PC-3 (cell line): ENCODE measurements around the gene FUT6. TPM values are rescaled to one million over a fixed set of nuclear protein-coding genes. Genes with fewer than 3 reads are reported as not detected.
A peak's percentile ranks its signal among the peaks of the same experiment; 100 is the strongest.

Source experiments
- ATAC-seq: fragments of 200-7000 bp; cut with Tn5 transposase; 2 replicates; pipeline ENCODE4 v1.9.1; 2020; ENCODE audit warnings: mild to moderate bottlenecking, moderate library complexity
- BruUV-seq: library from RNA; stranded (reverse); fragments of 400-500 nt; replicated peaks from 2 replicates; lab custom pipeline; 2021; lab: Mats Ljungman, UMichigan
- CTCF ChIA-PET: fragments of 300-600 bp; sonication (Branson Sonifier 250); formaldehyde crosslinking; loops from one replicate; lab custom pipeline; 2022; ENCODE audit warnings: antibody characterized with exemption; lab: Charles Lee
- POLR2A ChIA-PET: fragments of 300-600 bp; sonication (Branson Sonifier 250); formaldehyde crosslinking; loops from one replicate; lab custom pipeline; 2022; ENCODE audit warnings: antibody characterized with exemption; ENCODE audit not compliant: unreplicated experiment; lab: Charles Lee
- DNase-seq: peaks from one replicate; pipeline ENCODE4 v3.0.0-alpha.2; 2015
- H2AFZ ChIP-seq: fragments of 300-600 bp; sonication (generic); 2 replicates; pipeline ENCODE4 v1.6.0; 2016; ENCODE audit warnings: antibody characterized with exemption, low read length
- H3F3A ChIP-seq: fragments of 300-600 bp; sonication (generic); one replicate; pipeline ENCODE4 v1.6.0; 2017; ENCODE audit warnings: antibody characterized with exemption, low read length, control low read depth, mild to moderate bottlenecking; ENCODE audit not compliant: unreplicated experiment
- H3K27ac ChIP-seq: fragments of 300-600 bp; sonication (generic); 2 replicates; pipeline ENCODE4 v1.5.1; 2016; ENCODE audit warnings: mild to moderate bottlenecking, low read length
- H3K27me3 ChIP-seq: fragments of 300-600 bp; sonication (generic); 2 replicates; pipeline ENCODE4 v1.6.1; 2016; ENCODE audit warnings: low read length, mixed read lengths
- H3K36me3 ChIP-seq: fragments of 300-600 bp; sonication (generic); 2 replicates; pipeline ENCODE4 v1.6.1; 2016; ENCODE audit warnings: low read depth, mixed run types, low read length, mixed read lengths
- H3K4me1 ChIP-seq: fragments of 300-600 bp; sonication (generic); 2 replicates; pipeline ENCODE4 v1.5.1; 2016; ENCODE audit warnings: low read length; ENCODE audit not compliant: insufficient read depth
- H3K4me2 ChIP-seq: fragments of 300-600 bp; sonication (generic); 2 replicates; pipeline ENCODE4 v1.6.0; 2016; ENCODE audit warnings: low read length
- H3K4me3 ChIP-seq: fragments of 300-600 bp; sonication (generic); 2 replicates; pipeline ENCODE4 v1.5.1; 2016; ENCODE audit warnings: mild to moderate bottlenecking, low read length, mixed read lengths
- H3K79me2 ChIP-seq: fragments of 300-600 bp; sonication (generic); 2 replicates; pipeline ENCODE4 v1.6.1; 2017; ENCODE audit warnings: low read length, mixed read lengths
- H3K9ac ChIP-seq: fragments of 300-600 bp; sonication (generic); 2 replicates; pipeline ENCODE4 v1.6.0; 2016; ENCODE audit warnings: mild to moderate bottlenecking, low read length
- H3K9me2 ChIP-seq: fragments of 300-600 bp; sonication (generic); replicated peaks from 2 replicates; pipeline ENCODE4 v1.6.1; 2016; ENCODE audit warnings: mixed run types, low read length, mixed read lengths
- H3K9me3 ChIP-seq: fragments of 300-600 bp; sonication (generic); 2 replicates; pipeline ENCODE4 v1.6.1; 2016; ENCODE audit warnings: low read length, mixed read lengths
- H4K20me1 ChIP-seq: fragments of 300-600 bp; sonication (generic); 2 replicates; pipeline ENCODE4 v1.6.1; 2016; ENCODE audit warnings: low read length, mixed read lengths
- EZH2 ChIP-seq: fragments of 300-600 bp; sonication (generic); IDR thresholded peaks from one replicate; pipeline ENCODE4 v1.6.1; 2017; ENCODE audit warnings: antibody characterized with exemption, mild to moderate bottlenecking, low read length; ENCODE audit not compliant: unreplicated experiment
- EZH2phosphoT487 ChIP-seq: fragments of 300-600 bp; sonication (generic); IDR thresholded peaks from 2 replicates; pipeline ENCODE4 v1.6.1; 2018; ENCODE audit warnings: mild to moderate bottlenecking, antibody characterized with exemption, low read length, borderline replicate concordance
- intact Hi-C: fragments of 100-400 bp; cut with micrococcal nuclease; formaldehyde crosslinking; loops from 2 replicates; pipeline ENCODE4 v1.9.0; 2023
- total RNA-seq: library from RNA; depleted of rRNA; stranded (reverse); fragments of >200 nt; gene quantifications from 2 replicates; pipeline ENCODE4 v1.2.3, GENCODE V29; 2014
- TF ChIP-seq, protein P1 (sequence below): fragments of 300-600 bp; sonication (generic); conservative IDR thresholded peaks from 2 replicates; pipeline ENCODE4 v1.5.1; 2017; ENCODE audit warnings: antibody characterized with exemption, low read depth, mild to moderate bottlenecking, low read length

FUT6 gene
- total RNA-seq, 1 experiment from 2014 or later = 0.69 TPM

DNA sequence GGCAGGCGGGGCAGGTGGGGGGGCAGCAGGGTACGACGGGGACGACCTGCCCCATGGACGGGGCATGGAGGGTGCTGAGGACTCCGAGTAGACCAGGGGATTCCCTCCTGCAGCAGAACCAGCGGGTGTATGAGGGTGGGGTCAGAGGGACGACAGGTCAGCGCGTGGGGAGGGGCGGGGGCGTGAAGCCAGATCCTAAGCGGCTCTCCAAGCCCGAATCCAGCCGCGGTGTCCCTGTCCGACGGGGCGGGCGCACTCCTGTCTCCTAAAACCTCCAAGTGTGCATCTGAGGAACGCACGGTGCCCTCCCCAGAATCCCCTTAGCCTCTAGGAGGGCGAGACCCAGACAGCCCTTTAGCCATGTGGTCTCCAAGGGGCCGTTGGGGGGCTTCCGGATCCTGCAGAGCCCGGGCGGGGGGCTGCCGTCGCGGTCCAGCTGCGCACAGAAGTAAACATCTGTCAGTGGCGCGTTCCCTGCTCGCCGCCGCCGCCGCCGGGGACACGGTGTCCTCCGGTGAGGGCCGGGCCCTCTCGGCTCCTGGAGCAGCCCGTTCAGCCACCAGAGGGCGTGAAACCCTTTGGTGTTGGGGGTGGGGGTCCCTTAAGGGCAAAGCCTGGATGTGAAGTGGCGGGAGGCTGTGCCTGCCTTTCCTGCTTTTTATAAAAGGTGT lies 33.9 kb downstream of the FUT6 start:
- H2AFZ ChIP-seq = peak overlapping the region; percentile 60
- BruUV-seq = no TSS peak
- ChIA-PET POLR2A (no interaction called here), CTCF (no interaction called here)
- no peaks in the 10 kb centered on the region for H3K9me3 ChIP-seq
- TF ChIP-seq, protein P1, sequence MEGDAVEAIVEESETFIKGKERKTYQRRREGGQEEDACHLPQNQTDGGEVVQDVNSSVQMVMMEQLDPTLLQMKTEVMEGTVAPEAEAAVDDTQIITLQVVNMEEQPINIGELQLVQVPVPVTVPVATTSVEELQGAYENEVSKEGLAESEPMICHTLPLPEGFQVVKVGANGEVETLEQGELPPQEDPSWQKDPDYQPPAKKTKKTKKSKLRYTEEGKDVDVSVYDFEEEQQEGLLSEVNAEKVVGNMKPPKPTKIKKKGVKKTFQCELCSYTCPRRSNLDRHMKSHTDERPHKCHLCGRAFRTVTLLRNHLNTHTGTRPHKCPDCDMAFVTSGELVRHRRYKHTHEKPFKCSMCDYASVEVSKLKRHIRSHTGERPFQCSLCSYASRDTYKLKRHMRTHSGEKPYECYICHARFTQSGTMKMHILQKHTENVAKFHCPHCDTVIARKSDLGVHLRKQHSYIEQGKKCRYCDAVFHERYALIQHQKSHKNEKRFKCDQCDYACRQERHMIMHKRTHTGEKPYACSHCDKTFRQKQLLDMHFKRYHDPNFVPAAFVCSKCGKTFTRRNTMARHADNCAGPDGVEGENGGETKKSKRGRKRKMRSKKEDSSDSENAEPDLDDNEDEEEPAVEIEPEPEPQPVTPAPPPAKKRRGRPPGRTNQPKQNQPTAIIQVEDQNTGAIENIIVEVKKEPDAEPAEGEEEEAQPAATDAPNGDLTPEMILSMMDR = peak; percentile 96
- TF ChIP-seq EZH2phosphoT487 = no peak
- H3K4me1 ChIP-seq = peaks cover 12% of the 10 kb centered on the region
- peak overlapping the region; percentile 66 for H3K4me2 ChIP-seq
- DNase-seq (peak; percentile 82), ATAC-seq (peak; percentile 51)
- H3K36me3 ChIP-seq = no peaks in the 10 kb centered on the region
- peak overlapping the region; percentile 51 for H3K4me3 ChIP-seq
- H3K27me3 ChIP-seq = no peaks in the 10 kb centered on the region
- no peaks in the 10 kb centered on the region for H3K9me2 ChIP-seq
- H4K20me1 ChIP-seq = no peaks in the 10 kb centered on the region
- intact Hi-C loops = loop anchor here (2.0 kb wide), 1 partner anchor 87 kb away; no protein-coding TSS in a partner anchor
- H3K9ac ChIP-seq = no peak overlapping the region
- no peaks in the 10 kb centered on the region for H3K79me2 ChIP-seq
- no peaks in the 10 kb centered on the region for H3F3A ChIP-seq
- no peak overlapping the region for H3K27ac ChIP-seq

DNA sequence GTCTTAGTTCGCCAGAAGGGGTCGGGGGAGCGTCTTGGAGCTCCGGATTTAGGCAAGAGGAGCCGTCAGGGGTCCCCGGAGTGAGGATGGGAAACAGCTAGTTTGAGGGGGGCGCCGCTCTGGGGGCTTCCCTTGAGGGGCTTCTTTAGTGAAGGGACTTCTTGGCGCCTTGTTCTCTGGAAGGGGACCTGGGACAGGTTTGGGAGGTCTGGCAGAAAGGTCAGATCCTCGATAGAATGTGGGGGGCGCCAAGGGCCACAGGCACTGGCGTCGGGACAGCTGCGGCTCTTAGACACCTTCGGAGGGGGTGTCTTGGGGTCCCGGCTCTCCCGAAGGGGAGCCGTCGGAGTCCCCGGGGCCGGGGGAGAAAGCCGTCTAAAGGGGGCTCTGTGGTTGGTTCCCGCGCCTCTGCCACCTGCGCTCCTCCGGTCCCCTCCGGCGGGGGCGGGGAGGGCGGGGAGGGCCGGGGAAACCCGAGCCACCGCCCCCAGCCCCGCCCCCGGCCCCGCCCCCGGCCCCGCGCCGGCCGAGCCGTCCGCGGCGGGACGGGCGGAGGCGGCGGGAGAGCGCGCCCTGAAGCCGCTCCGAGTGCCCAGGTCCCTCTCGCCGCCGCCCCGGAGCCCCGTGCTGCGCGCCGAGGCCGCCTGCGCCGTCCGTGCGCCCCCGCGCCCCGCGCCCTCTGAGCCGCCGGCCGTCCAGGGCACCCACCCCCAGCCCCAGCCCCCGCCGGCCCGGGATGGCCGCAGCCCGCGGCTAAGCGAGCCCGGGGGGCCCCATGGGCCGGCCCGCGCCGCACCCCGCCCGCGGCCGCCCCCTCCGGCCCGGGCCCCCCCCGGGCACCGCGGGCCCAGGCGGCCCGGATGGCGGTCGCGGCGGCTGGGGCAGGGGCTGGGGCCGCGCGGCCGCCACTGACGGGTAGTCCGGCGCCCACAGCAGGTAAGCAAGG lies 34.7 kb downstream of the FUT6 start, which contains the start of gene NRTN:
NRTN (plus strand) TSS at position 552 of the 946 bp plus-strand sequence. CDS start 19,099 bp downstream, outside the sequence.
- Histone ChIP-seq H3K27me3 (no peaks in the 10 kb centered on the region), H3K4me3 (peak within 1 kb of the TSS; percentile 58), H3K27ac (no peak within 1 kb of the TSS), H3K9me2 (no peaks in the 10 kb centered on the region), H2AFZ (peak within 1 kb of the TSS; percentile 90), H4K20me1 (no peaks in the 10 kb centered on the region), H3K4me1 (peaks cover 12% of the 10 kb centered on the region), H3K9ac (0 out of 2 replicates have a peak within 1 kb of the TSS, but pooled peaks have one; percentile 44), H3K36me3 (no peaks in the 10 kb centered on the region), H3K4me2 (peak within 1 kb of the TSS; percentile 85), H3K79me2 (no peaks in the 10 kb centered on the region), H3F3A (no peaks in the 10 kb centered on the region), H3K9me3 (no peaks in the 10 kb centered on the region)
- ChIA-PET POLR2A (interaction anchor here (0.6 kb wide), 2 partner anchors 19 to 293 kb away, joined by 3 read pairs; no protein-coding TSS in a partner anchor), CTCF (interaction anchor here (0.5 to 1.7 kb wide), 15 partner anchors 10 to 1573 kb away, joined by 3 to 27 read pairs (median 7); partner anchors contain the start of genes CAPS, NDUFA11 and VMAC)
- ATAC-seq (peak; percentile 26), DNase-seq (peak; percentile 57)
- no TSS peak for BruUV-seq
- intact Hi-C loops = loop anchor here (2.0 to 5.0 kb wide), 2 partner anchors 88 to 218 kb away; no protein-coding TSS in a partner anchor
- TF ChIP-seq, protein P1 = no peak
- no peak for TF ChIP-seq EZH2
- no peak for TF ChIP-seq EZH2phosphoT487
